Kidney (tissue), 14 donors: ENCODE results near the gene ELMOD3. TPM values are rescaled to one million over a fixed set of nuclear protein-coding genes. Genes with fewer than 3 reads are reported as not detected.

Experiments
- DNase-seq, 5 donors: peaks; one replicate each; pipeline ENCODE4 v3.0.0-alpha.2; 2013 to 2020
- FAIRE-seq: peaks from 2 replicates; lab custom pipeline; 2012; peaks lifted over from hg19 to GRCh38; lab: Jason Lieb, UNC
- H3K27ac ChIP-seq, 2 donors: one replicate each; pipeline ENCODE4 v1.7.0; 2013; ENCODE audit warnings: low read depth in 2 of 2, low read length in 2 of 2, inconsistent platforms in 1 of 2
- H3K27me3 ChIP-seq: one replicate; pipeline ENCODE4 v1.7.1; 2013; ENCODE audit warnings: low read length, inconsistent platforms; ENCODE audit not compliant: control insufficient read depth, insufficient read depth
- H3K36me3 ChIP-seq, 3 donors: one replicate each; pipeline versions ENCODE4 v1.7.0 to v1.7.1; 2013; ENCODE audit warnings: low read length in 3 of 3, control low read depth in 1 of 3, inconsistent platforms in 1 of 3; ENCODE audit not compliant: insufficient read depth in 3 of 3, control insufficient read depth in 2 of 3
- H3K4me1 ChIP-seq, 3 donors: one replicate each; pipeline versions ENCODE4 v1.7.0 to v1.7.1; 2013; ENCODE audit warnings: low read length in 3 of 3, inconsistent platforms in 1 of 3, low read depth in 1 of 3; ENCODE audit not compliant: control insufficient read depth in 2 of 3, insufficient read depth in 2 of 3
- H3K4me3 ChIP-seq, 3 donors: one replicate each; pipeline versions ENCODE4 v1.7.0 to v1.8.1; 2013; ENCODE audit warnings: low read length in 3 of 3, control low read depth in 1 of 3, inconsistent platforms in 1 of 3
- H3K9ac ChIP-seq, 3 donors: one replicate each; pipeline versions ENCODE4 v1.7.0 to v1.7.1; 2013; ENCODE audit warnings: low read length in 3 of 3, control low read depth in 1 of 3, inconsistent platforms in 1 of 3
- H3K9me3 ChIP-seq, 3 donors: one replicate each; pipeline versions ENCODE4 v1.7.0 to v1.7.1; 2013; ENCODE audit warnings: low read length in 3 of 3, control low read depth in 1 of 3, inconsistent platforms in 1 of 3; ENCODE audit not compliant: control insufficient read depth in 2 of 3, insufficient read depth in 1 of 3
- intact Hi-C: fragments of 100-400 bp; cut with DNase I; formaldehyde crosslinking; loops from one replicate; pipeline ENCODE4 v1.11.1; 2022
- polyA plus RNA-seq: library from polyadenylated mRNA; stranded (reverse); fragments of 350-450 nt; fragmentation: Illumina TruSeq; extraction: RNeasy Lipid Tissue Mini Kit (QIAGEN cat#74804); gene quantifications from one replicate; pipeline ENCODE4 v1.2.3, GENCODE V29; 2014; ENCODE audit warnings: low read depth, low replicate concordance; ENCODE audit not compliant: insufficient read depth
- total RNA-seq: library from RNA; stranded (reverse); fragmentation: NEBNext Ultra II Directional; extraction: Animal tissue kit (Norgen Biotek cat#: 25700); gene quantifications from one replicate; pipeline ENCODE4 v1.2.1, GENCODE V29; 2021
- TF ChIP-seq, protein P1 (sequence below): IDR thresholded peaks from 3 replicates; pipeline ENCODE4 v1.5.1; 2012; ENCODE audit warnings: mild to moderate bottlenecking, moderate library complexity, borderline replicate concordance; ENCODE audit not compliant: insufficient read depth; ENCODE audit errors: extremely low read depth
- donor health status: control.
- donor health status: control.
- donor health status: control.
- donor health status: control.
- donor health status: control.
- donor health status: DM: yes; HTN: yes; CAD: no.
- donor health status: Normal renal cell carcinoma (clear cell type).

Gene ELMOD3
- total and polyA plus RNA-seq, 2 donors from 2014 or later, result 15.3 to 17.0 TPM

DNA sequence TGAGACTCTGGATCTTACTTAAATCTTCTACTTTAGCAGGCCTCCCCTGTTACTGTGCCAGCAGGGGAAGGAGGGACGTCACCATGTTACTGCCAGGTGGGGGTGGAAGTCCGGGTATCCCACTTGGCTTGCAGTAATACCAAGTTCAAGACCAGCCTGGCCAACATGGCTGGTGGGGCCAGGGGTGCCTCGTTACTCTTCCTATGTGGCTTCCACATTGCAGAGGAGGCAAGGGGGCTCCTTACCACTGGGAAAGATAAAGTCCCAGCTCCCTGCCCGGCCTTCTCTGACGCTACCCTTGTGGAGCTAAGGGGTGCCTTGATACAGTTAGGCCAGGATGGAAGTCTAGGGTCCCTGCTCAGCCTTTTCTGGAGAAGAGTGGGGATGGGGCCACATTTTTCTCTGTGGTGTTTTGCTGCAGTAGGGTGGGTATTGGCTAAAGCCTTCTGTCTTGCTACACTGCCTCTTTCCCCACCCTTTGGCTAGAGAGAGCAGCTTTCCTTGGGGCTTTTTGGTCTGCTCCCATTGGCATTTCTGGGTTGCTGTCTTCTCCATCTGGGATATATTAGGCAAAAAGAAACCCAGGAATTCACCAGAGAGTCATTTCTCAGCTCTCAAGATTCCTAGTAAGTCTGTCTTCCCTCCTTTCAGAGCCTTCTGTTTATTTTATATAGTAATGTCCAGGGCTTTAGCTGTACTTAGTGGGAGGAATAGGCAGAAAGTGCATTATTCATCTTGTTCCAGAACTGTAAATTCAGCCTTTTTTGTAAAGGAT lies 21.9 kb downstream of the ELMOD3 start:
- peaks cover 2 to 9% (median 7%) of the 10 kb centered on the region in 3 donors for H3K36me3 ChIP-seq
- peak in 1 of 5 donors; percentile 21 for DNase-seq
- no peaks in the 10 kb centered on the region for H3K4me1 ChIP-seq
- H3K9ac ChIP-seq, result no peak overlapping the region
- peaks cover 0 to 3% (median 0%) of the 10 kb centered on the region in 3 donors for H3K9me3 ChIP-seq
- no peak for FAIRE-seq
- H3K27ac ChIP-seq, result no peak overlapping the region
- no peaks in the 10 kb centered on the region for H3K27me3 ChIP-seq
- TF ChIP-seq, protein P1, sequence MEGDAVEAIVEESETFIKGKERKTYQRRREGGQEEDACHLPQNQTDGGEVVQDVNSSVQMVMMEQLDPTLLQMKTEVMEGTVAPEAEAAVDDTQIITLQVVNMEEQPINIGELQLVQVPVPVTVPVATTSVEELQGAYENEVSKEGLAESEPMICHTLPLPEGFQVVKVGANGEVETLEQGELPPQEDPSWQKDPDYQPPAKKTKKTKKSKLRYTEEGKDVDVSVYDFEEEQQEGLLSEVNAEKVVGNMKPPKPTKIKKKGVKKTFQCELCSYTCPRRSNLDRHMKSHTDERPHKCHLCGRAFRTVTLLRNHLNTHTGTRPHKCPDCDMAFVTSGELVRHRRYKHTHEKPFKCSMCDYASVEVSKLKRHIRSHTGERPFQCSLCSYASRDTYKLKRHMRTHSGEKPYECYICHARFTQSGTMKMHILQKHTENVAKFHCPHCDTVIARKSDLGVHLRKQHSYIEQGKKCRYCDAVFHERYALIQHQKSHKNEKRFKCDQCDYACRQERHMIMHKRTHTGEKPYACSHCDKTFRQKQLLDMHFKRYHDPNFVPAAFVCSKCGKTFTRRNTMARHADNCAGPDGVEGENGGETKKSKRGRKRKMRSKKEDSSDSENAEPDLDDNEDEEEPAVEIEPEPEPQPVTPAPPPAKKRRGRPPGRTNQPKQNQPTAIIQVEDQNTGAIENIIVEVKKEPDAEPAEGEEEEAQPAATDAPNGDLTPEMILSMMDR, result no peak
- intact Hi-C loops, result no loop called here
- H3K4me3 ChIP-seq, result no peak overlapping the region

DNA sequence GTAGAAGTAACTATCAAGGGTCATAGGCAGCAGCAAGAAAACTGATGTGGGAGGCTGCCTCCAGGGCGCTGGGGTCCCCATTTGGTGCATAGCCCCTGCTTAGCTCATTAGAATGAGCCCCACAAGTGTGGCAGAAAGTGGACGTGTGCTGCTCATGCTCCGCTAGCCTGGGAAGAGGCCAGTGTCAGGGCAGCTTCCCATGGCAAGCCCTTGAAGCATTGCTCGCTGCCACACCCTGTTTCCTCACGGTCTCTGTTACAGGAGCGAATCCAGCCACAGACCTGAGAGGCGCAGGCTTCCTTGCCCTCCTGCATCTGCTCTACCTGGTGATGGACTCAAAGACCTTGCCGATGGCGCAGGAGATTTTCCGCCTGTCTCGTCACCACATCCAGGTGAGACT lies 22.5 kb downstream of the ELMOD3 start:
- DNase-seq, result peak in 3 of 5 donors; percentile 43 to 48 (median 44)
- TF ChIP-seq, protein P1, result no peak
- Histone ChIP-seq H3K27ac (no peak overlapping the region), H3K4me1 (no peaks in the 10 kb centered on the region), H3K36me3 (peaks cover 2 to 9% (median 7%) of the 10 kb centered on the region in 3 donors), H3K9me3 (peaks cover 0 to 3% (median 0%) of the 10 kb centered on the region in 3 donors), H3K9ac (no peak overlapping the region), H3K27me3 (no peaks in the 10 kb centered on the region), H3K4me3 (no peak overlapping the region)
- FAIRE-seq, result no peak
- intact Hi-C loops, result no loop called here

DNA sequence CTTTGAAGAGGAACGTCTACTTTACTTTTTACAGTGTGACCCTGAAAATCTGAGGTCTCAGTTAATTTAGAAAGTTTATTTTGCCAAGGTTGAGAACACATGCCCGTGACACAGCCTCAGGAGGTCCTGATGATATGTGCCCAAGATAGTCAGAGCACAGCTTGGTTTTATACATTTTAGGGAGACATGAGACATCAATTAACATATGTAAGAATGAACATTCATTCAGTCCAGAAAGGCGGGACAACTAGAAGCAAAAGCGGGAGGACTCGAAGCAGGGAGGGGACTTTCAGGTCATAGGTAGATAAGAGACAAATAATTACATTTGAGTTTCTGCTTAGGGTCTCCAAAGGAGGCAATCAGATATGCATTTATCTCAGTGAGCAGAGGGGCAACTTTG lies 23.7 kb downstream of the ELMOD3 start:
- Histone ChIP-seq H3K9ac (no peak overlapping the region), H3K9me3 (peaks cover 0 to 3% (median 0%) of the 10 kb centered on the region in 3 donors), H3K36me3 (peaks cover 2 to 9% (median 7%) of the 10 kb centered on the region in 3 donors), H3K27me3 (no peaks in the 10 kb centered on the region), H3K4me1 (no peaks in the 10 kb centered on the region), H3K27ac (no peak overlapping the region), H3K4me3 (no peak overlapping the region)
- intact Hi-C loops, result no loop called here
- TF ChIP-seq, protein P1, result no peak
- FAIRE-seq, result no peak
- no peak for DNase-seq
